ENCODE measurements around the gene KLHDC4. TPM values are rescaled to one million over a fixed set of nuclear protein-coding genes. Genes with fewer than 3 reads are reported as not detected.

Gene KLHDC4
- total and polyA plus RNA-seq, 9 of the 15 experiments (the other 6 are each of a cell fraction or from before 2014, with no cell fraction given), result 1.3 to 68.1 (median 32.8) TPM

GRCh38 chr16:87747626-87748414, 18.0 kb downstream of the KLHDC4 start:
- ATAC-seq (peak; percentile 62), FAIRE-seq (no peak), DNase-seq (ENCODE audit: extremely low read depth in 1 of 4, low spot score in 3 of 4) (no peak)
- peaks cover 9% of the 10 kb centered on the region; the same call in 1 of the 2 replicates for H4K20me1 ChIP-seq (replicated peaks; ENCODE audit: control insufficient read depth, insufficient read depth, low read length)
- H3K79me2 ChIP-seq (ENCODE audit: control insufficient read depth, insufficient read depth, low read length), result peaks cover 7% of the 10 kb centered on the region; the same call in 1 of the 3 replicates
- H2AFZ ChIP-seq (ENCODE audit: low read depth, low read length), result no peak overlapping the region
- H3K9me1 ChIP-seq (ENCODE audit: control insufficient read depth, insufficient read depth, low read length), result peaks cover 4% of the 10 kb centered on the region
- H3K9ac ChIP-seq (ENCODE audit: insufficient read depth in 1 of 2, low read depth in 2 of 2, low read length in 2 of 2), result 0 out of 4 replicates have a peak overlapping the region, but pooled peaks of 1 of the 2 experiments have one; percentile 36
- intact Hi-C loops (cut with micrococcal nuclease) (no loop called here), in situ Hi-C loops (cut with MboI) (no loop called here)
- no peak overlapping the region for H3K4me2 ChIP-seq (ENCODE audit: insufficient read depth, low read length)
- no peak overlapping the region for H3K27ac ChIP-seq (ENCODE audit: extremely low read depth, low read depth, low read length)
- WGBS (ENCODE audit: insufficient coverage, low coverage, missing lambda C conversion rate), result 90% methylated on average over 19 of the region's 22 CpGs
- no TSS peak for BruUV-seq (replicated peaks)
- H3K4me3 ChIP-seq, result no peak overlapping the region
- ChIA-PET CTCF (ENCODE audit: low intra/inter-chr PET ratio) (interaction anchor here (1.1 kb wide), 1 partner anchor 123 kb away, joined by 3 read pairs; no protein-coding TSS in a partner anchor), POLR2A (interaction anchor here (0.8 to 1.1 kb wide), 5 partner anchors 10 to 106 kb away, joined by 3 to 5 read pairs (median 3); partner anchors contain the start of gene KLHDC4)
- peaks cover 83% of the 10 kb centered on the region for H3K36me3 ChIP-seq (ENCODE audit: control insufficient read depth, insufficient read depth, low read length)
- TF ChIP-seq, protein P1, sequence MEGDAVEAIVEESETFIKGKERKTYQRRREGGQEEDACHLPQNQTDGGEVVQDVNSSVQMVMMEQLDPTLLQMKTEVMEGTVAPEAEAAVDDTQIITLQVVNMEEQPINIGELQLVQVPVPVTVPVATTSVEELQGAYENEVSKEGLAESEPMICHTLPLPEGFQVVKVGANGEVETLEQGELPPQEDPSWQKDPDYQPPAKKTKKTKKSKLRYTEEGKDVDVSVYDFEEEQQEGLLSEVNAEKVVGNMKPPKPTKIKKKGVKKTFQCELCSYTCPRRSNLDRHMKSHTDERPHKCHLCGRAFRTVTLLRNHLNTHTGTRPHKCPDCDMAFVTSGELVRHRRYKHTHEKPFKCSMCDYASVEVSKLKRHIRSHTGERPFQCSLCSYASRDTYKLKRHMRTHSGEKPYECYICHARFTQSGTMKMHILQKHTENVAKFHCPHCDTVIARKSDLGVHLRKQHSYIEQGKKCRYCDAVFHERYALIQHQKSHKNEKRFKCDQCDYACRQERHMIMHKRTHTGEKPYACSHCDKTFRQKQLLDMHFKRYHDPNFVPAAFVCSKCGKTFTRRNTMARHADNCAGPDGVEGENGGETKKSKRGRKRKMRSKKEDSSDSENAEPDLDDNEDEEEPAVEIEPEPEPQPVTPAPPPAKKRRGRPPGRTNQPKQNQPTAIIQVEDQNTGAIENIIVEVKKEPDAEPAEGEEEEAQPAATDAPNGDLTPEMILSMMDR (IDR thresholded peaks at IDR 0.05 in 2 of 3, conservative IDR thresholded peaks at IDR 0.05 in 1 of 3; ENCODE audit: insufficient read depth in 2 of 3, low read depth in 1 of 3, low read length in 3 of 3), result peak in 2 of 3 experiments; percentile 32 to 40; a peak in 2 of 6 replicates
- TF ChIP-seq POLR2G (IDR thresholded peaks at IDR 0.05; ENCODE audit: low read depth, low read length), result 0 out of 2 replicates have a peak, but pooled peaks have one; percentile 15
- TF ChIP-seq, protein P2, sequence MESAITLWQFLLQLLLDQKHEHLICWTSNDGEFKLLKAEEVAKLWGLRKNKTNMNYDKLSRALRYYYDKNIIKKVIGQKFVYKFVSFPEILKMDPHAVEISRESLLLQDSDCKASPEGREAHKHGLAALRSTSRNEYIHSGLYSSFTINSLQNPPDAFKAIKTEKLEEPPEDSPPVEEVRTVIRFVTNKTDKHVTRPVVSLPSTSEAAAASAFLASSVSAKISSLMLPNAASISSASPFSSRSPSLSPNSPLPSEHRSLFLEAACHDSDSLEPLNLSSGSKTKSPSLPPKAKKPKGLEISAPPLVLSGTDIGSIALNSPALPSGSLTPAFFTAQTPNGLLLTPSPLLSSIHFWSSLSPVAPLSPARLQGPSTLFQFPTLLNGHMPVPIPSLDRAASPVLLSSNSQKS (CRISPR knock-in tag; IDR thresholded peaks at IDR 0.05), result no peak
- H3K9me3 ChIP-seq (replicated peaks; ENCODE audit: control insufficient read depth, insufficient read depth, low read depth, low read length), result no peaks in the 10 kb centered on the region
- no peaks in the 10 kb centered on the region for H3K27me3 ChIP-seq (ENCODE audit: control insufficient read depth in 2 of 2, insufficient read depth in 2 of 2, low read length in 2 of 2)
- H3K4me1 ChIP-seq (replicated peaks in 1 of 2; ENCODE audit: control insufficient read depth in 2 of 2, insufficient read depth in 2 of 2, low read length in 2 of 2), result peaks cover 0 to 8% of the 10 kb centered on the region in 2 experiments; a peak in 2 of 5 replicates
